Gastrocnemius medialis (tissue), 4 donors: Measurements from ENCODE around the gene HNF4A.

Experiments
- CTCF ChIP-seq, 5 experiments: fragments of 450-650 bp in 3 of 5; fragments of 200-600 bp in 2 of 5; sonication (generic) in 2 of 5; IDR thresholded peaks in 4 of 5; conservative IDR thresholded peaks in 1 of 5; 1 replicate in 4 of 5; 2 replicates in 1 of 5; pipeline ENCODE4 v1.5.1; 2016 to 2019; ENCODE audit warnings: antibody characterized with exemption in 5 of 5, mild to moderate bottlenecking in 3 of 5, moderate library complexity in 3 of 5
- POLR2A ChIP-seq, 2 donors: fragments of 450-650 bp; IDR thresholded peaks; one replicate each; pipeline ENCODE4 v1.6.1; 2017; ENCODE audit warnings: antibody characterized with exemption in 2 of 2, mild to moderate bottlenecking in 2 of 2, moderate library complexity in 2 of 2

GRCh38 chr20:44356353-44356723, 839 bp downstream of the HNF4A start:
- TF ChIP-seq CTCF (IDR thresholded peaks at IDR 0.05 in 4 of 5, conservative IDR thresholded peaks at IDR 0.05 in 1 of 5), result no peak
- no peak for TF ChIP-seq POLR2A (IDR thresholded peaks at IDR 0.05)
